Measurements from ENCODE around the gene ARPC1A. TPM values are rescaled to one million over a fixed set of nuclear protein-coding genes. Genes with fewer than 3 reads are reported as not detected.

Gene ARPC1A
- total RNA-seq, 1 experiment from 2014 or later, result 253 TPM

DNA sequence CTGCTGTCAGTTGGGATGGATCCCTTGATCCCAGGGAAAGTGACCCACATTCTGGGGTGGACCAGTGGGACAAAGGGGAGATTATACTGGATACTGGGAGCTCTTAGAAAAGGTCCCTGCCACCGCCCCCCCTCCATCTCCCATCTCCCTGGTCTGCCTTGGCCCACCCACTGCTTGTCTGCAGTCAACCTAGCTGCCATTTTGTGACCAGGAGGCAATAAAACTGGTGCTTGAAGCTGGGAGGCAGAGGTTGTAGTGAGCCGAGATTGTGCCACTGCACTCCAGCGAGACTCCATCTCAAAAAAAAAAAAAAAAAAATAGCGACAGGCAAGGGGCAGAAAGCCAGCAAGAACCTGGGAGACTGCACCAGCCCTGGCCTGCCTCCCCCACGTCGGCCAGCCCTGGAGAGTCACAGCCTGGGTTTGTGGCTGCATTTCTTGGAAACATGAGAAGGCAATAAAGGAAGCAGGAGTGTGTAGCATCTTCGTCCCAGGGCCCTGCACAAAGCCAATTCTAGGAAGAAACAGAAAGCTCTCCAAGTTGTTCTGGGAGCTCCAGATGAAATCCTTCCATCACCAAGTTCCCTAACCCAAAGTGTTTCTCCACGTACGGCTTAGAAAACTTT is 44.2 kb downstream of the ARPC1A start:
- H3K27ac ChIP-seq (ENCODE audit: low read length), result no peak overlapping the region
- ATAC-seq (no peak), DNase-seq (ENCODE audit: low read depth, low spot score) (no peak)
- no peak overlapping the region for H3K4me3 ChIP-seq (ENCODE audit: low read depth in 2 of 2, low read length in 2 of 2)
- CTCF ChIA-PET, result no interaction called here
- no peaks in the 10 kb centered on the region for H3K9me3 ChIP-seq (ENCODE audit: control insufficient read depth, insufficient read depth, low read depth, low read length)
- BruUV-seq (replicated peaks), result no TSS peak
- in situ Hi-C loops (cut with HindIII; ENCODE audit: low pct_unique_long_range_greater_than_20kb, low sequenced_read_pairs), result no loop called here
- TF ChIP-seq TCF7L2 (IDR thresholded peaks at IDR 0.05; ENCODE audit: low read depth, low read length) (no peak), SIN3A (IDR thresholded peaks at IDR 0.05; ENCODE audit: borderline replicate concordance, insufficient read depth, low read depth, low read length) (no peak), POLR2AphosphoS5 (IDR thresholded peaks at IDR 0.05; ENCODE audit: low read depth, low read length) (no peak)
- TF ChIP-seq, protein P1, sequence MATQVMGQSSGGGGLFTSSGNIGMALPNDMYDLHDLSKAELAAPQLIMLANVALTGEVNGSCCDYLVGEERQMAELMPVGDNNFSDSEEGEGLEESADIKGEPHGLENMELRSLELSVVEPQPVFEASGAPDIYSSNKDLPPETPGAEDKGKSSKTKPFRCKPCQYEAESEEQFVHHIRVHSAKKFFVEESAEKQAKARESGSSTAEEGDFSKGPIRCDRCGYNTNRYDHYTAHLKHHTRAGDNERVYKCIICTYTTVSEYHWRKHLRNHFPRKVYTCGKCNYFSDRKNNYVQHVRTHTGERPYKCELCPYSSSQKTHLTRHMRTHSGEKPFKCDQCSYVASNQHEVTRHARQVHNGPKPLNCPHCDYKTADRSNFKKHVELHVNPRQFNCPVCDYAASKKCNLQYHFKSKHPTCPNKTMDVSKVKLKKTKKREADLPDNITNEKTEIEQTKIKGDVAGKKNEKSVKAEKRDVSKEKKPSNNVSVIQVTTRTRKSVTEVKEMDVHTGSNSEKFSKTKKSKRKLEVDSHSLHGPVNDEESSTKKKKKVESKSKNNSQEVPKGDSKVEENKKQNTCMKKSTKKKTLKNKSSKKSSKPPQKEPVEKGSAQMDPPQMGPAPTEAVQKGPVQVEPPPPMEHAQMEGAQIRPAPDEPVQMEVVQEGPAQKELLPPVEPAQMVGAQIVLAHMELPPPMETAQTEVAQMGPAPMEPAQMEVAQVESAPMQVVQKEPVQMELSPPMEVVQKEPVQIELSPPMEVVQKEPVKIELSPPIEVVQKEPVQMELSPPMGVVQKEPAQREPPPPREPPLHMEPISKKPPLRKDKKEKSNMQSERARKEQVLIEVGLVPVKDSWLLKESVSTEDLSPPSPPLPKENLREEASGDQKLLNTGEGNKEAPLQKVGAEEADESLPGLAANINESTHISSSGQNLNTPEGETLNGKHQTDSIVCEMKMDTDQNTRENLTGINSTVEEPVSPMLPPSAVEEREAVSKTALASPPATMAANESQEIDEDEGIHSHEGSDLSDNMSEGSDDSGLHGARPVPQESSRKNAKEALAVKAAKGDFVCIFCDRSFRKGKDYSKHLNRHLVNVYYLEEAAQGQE (IDR thresholded peaks at IDR 0.05; ENCODE audit: insufficient read depth in 1 of 2, low read depth in 2 of 2, low read length in 1 of 2), result no peak
- TF ChIP-seq, protein P2, sequence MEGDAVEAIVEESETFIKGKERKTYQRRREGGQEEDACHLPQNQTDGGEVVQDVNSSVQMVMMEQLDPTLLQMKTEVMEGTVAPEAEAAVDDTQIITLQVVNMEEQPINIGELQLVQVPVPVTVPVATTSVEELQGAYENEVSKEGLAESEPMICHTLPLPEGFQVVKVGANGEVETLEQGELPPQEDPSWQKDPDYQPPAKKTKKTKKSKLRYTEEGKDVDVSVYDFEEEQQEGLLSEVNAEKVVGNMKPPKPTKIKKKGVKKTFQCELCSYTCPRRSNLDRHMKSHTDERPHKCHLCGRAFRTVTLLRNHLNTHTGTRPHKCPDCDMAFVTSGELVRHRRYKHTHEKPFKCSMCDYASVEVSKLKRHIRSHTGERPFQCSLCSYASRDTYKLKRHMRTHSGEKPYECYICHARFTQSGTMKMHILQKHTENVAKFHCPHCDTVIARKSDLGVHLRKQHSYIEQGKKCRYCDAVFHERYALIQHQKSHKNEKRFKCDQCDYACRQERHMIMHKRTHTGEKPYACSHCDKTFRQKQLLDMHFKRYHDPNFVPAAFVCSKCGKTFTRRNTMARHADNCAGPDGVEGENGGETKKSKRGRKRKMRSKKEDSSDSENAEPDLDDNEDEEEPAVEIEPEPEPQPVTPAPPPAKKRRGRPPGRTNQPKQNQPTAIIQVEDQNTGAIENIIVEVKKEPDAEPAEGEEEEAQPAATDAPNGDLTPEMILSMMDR (IDR thresholded peaks at IDR 0.05), result no peak
- H3K4me1 ChIP-seq (ENCODE audit: control insufficient read depth, insufficient read depth, low read length), result peaks cover 19% of the 10 kb centered on the region
- POLR2A ChIA-PET, result interaction anchor here (0.6 kb wide), 1 partner anchor 44 kb away, joined by 4 read pairs; no protein-coding TSS in a partner anchor
- peaks cover 6% of the 10 kb centered on the region; the same call in 1 of the 2 replicates for H3K36me3 ChIP-seq (ENCODE audit: control insufficient read depth, insufficient read depth, low read length)
- H3K27me3 ChIP-seq (ENCODE audit: control insufficient read depth, insufficient read depth, low read length), result no peaks in the 10 kb centered on the region
- intact Hi-C loops (cut with micrococcal nuclease; ENCODE audit: unreplicated experiment), result no loop called here

DNA sequence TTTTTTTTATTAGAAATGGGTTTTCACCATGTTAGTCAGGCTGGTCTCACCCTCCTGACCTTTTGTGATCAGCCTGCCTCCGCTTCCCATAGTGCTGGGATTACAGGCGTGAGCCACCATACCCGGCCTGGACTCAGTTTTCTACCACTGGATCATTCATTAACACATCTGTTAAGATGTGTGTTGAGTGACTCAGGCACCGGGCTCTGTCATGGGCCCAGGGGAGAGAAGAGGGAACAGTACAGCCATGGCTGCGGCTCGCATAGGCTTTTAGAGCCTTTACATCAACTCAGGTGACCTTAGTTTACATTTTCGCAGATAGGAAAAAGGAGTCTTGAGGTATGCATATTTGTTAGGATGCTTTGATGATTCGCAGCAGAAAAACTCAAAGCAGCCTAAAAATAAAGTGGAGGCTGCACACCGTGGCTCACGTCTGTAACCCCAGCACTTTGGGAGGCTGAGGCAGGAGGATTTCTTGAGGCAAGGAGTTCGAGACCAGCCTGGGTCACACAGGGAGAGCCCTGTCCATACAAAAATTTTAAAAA is 45.8 kb downstream of the ARPC1A start:
- ATAC-seq (no peak), DNase-seq (ENCODE audit: low read depth, low spot score) (no peak)
- intact Hi-C loops (cut with micrococcal nuclease; ENCODE audit: unreplicated experiment), result no loop called here
- Histone ChIP-seq H3K36me3 (ENCODE audit: control insufficient read depth, insufficient read depth, low read length) (peaks cover 6% of the 10 kb centered on the region; the same call in 1 of the 2 replicates), H3K27ac (ENCODE audit: low read length) (no peak overlapping the region), H3K4me3 (ENCODE audit: low read depth in 2 of 2, low read length in 2 of 2) (no peak overlapping the region), H3K9me3 (ENCODE audit: control insufficient read depth, insufficient read depth, low read depth, low read length) (no peaks in the 10 kb centered on the region), H3K4me1 (ENCODE audit: control insufficient read depth, insufficient read depth, low read length) (peaks cover 23% of the 10 kb centered on the region), H3K27me3 (ENCODE audit: control insufficient read depth, insufficient read depth, low read length) (no peaks in the 10 kb centered on the region)
- in situ Hi-C loops (cut with HindIII; ENCODE audit: low pct_unique_long_range_greater_than_20kb, low sequenced_read_pairs), result no loop called here
- ChIA-PET CTCF (no interaction called here), POLR2A (no interaction called here)
- BruUV-seq (replicated peaks), result no TSS peak
- TF ChIP-seq POLR2AphosphoS5 (IDR thresholded peaks at IDR 0.05; ENCODE audit: low read depth, low read length), result no peak
